ENCODE data around the gene ZNF587. TPM values are rescaled to one million over a fixed set of nuclear protein-coding genes. Genes with fewer than 3 reads are reported as not detected.

Gene ZNF587
- total RNA-seq, 4 donors from 2014 or later, result 9.3 to 47.5 (median 17.6) TPM

DNA sequence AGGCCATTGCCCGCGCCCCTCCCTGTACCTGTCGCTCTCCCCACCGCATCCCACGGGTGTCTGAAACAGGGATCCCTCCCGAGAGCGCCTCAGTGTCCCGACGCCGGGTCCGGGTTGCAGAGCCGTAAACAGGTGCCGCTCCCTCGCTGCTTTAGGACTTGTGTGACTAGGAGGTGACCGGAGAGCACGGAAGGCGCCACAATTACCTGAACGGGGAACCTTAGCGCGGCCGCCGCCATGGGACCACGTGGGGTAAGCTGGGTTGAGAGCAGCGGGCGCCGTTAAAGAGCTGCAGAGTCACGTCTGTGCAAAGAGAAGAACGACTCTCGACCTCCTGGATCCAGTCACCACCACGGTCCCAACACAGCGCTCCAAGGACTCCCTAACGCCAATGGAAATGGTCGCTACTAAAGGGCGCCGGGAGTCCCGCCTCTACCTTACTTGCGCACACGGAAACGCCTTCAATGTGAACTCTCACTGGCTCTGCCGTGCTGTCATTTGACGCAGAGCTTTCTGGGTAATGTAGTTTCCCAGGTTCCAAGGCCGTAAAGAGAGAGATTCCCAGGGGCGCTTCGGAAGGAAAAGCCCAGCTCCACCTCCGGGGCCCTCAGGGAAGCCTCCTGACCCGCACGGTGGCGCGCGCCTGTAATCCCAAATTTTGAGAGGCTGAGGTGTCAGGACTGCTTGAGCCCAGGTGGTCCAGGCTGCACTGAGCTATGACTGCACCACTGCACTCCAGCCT is 35.0 kb upstream of the ZNF587 start, which contains the start of gene ZNF552:
Gene ZNF552 (minus strand): TSS at position 409 of the 742 bp plus-strand sequence. CDS start 170 bp downstream, at position 239.
- Histone ChIP-seq H3K4me3 (peak within 1 kb of the TSS; percentile 65 to 75), H3K36me3 (peaks cover 0 to 29% of the 10 kb centered on the region in 2 donors), H3K4me1 (peaks cover 0 to 27% (median 7%) of the 10 kb centered on the region in 3 donors), H3K27ac (peak within 1 kb of the TSS; percentile 8 to 83 (median 82)), H3K9me3 (no peaks in the 10 kb centered on the region), H3K27me3 (no peaks in the 10 kb centered on the region)
- peak; percentile 96 for ATAC-seq
- WGBS, 2 donors (ENCODE audit: low coverage in 1 of 2), result 0% methylated on average over 1 of the region's 50 CpGs; no CpG with 5 or more reads in 1 of the 2 donors
- TF ChIP-seq POLR2AphosphoS5 (IDR thresholded peaks at IDR 0.05) (peak; percentile 75), POLR2A (IDR thresholded peaks at IDR 0.05) (peak; percentile 38 to 54), EP300 (IDR thresholded peaks at IDR 0.05) (no peak)
- TF ChIP-seq, protein P1, sequence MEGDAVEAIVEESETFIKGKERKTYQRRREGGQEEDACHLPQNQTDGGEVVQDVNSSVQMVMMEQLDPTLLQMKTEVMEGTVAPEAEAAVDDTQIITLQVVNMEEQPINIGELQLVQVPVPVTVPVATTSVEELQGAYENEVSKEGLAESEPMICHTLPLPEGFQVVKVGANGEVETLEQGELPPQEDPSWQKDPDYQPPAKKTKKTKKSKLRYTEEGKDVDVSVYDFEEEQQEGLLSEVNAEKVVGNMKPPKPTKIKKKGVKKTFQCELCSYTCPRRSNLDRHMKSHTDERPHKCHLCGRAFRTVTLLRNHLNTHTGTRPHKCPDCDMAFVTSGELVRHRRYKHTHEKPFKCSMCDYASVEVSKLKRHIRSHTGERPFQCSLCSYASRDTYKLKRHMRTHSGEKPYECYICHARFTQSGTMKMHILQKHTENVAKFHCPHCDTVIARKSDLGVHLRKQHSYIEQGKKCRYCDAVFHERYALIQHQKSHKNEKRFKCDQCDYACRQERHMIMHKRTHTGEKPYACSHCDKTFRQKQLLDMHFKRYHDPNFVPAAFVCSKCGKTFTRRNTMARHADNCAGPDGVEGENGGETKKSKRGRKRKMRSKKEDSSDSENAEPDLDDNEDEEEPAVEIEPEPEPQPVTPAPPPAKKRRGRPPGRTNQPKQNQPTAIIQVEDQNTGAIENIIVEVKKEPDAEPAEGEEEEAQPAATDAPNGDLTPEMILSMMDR (IDR thresholded peaks at IDR 0.05), result peak in 1 of 4 experiments; percentile 16

DNA sequence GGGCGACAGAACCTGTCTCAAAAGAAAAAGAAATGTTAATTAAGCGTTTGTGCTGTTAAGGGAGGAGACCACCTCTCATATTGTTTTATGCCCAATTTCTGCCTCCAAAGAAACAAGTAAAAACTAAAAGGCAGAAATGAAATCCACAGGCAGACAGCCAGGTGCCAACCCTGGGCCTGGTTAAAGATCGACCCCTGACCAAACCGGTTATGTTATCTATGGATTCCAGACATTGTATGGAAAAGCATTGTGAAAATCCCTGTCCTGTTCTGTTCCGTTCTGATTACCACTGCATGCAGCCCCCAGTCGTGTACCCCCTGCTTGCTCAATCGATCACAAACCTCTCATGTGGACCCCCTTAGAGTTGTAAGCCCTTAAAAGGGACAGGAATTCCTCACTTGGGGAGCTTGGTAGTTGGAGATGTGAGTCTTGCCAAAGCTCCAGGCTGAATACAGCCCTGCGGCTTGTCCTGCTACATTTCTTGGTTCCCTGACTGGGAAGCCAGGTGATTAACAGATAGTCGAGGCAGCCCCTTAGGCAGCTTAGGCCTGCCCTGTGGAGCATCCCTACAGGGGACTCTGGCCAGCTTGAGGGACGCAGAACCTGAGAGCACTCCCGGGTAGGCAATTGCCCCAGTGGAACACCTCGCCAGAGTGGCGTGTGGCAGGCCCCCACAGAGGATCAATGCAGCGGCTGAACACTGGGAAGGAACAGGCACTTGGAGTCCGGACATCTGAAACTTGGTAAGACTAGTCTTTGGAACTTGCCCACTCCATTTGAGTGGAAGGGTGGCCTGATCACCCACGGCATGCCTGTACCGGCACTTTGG is 34.2 kb upstream of the ZNF587 start:
- Histone ChIP-seq H3K27ac (peak overlapping the region in 3 of 4 donors; percentile 81 to 83 (median 82)), H3K9me3 (no peaks in the 10 kb centered on the region), H3K27me3 (no peaks in the 10 kb centered on the region), H3K36me3 (peaks cover 0 to 21% of the 10 kb centered on the region in 2 donors), H3K4me3 (peak overlapping the region; percentile 65 to 75), H3K4me1 (peaks cover 0 to 32% (median 10%) of the 10 kb centered on the region in 3 donors)
- no peak for TF ChIP-seq POLR2AphosphoS5 (IDR thresholded peaks at IDR 0.05)
- TF ChIP-seq POLR2A (IDR thresholded peaks at IDR 0.05), result no peak
- TF ChIP-seq, protein P1 (IDR thresholded peaks at IDR 0.05), result no peak
- TF ChIP-seq EP300 (IDR thresholded peaks at IDR 0.05), result no peak
- 70 to 84% methylated on average over 5 to 7 of the region's 17 CpGs for WGBS, 2 donors (ENCODE audit: low coverage in 1 of 2)
- ATAC-seq, result no peak

DNA sequence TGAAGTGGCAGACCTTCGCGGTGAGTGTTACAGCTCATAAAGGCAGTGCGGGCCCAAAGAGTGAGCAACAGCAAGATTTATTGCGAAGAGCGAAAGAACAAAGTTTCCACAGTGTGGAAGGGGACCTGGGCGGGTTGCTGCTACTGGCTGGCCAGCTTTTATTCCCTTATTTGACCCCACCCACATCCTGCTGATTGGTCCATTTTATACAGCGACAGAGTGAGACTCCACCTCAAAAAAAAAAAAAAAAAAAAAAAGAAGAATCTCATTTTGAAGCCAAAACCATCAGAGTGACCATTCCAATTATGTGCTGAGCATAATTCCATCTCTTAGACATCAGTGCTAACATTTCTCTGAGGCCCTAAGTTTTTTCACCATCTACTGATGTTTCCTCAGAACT is 33.0 kb upstream of the ZNF587 start:
- no peak for ATAC-seq
- 91 to 94% methylated on average over 3 to 6 of the region's 7 CpGs for WGBS, 2 donors (ENCODE audit: low coverage in 1 of 2)
- Histone ChIP-seq H3K36me3 (peaks cover 0 to 14% of the 10 kb centered on the region in 2 donors), H3K27ac (no peak overlapping the region), H3K27me3 (no peaks in the 10 kb centered on the region), H3K9me3 (no peaks in the 10 kb centered on the region), H3K4me3 (no peak overlapping the region), H3K4me1 (peaks cover 0 to 39% (median 13%) of the 10 kb centered on the region in 3 donors)
- TF ChIP-seq EP300 (IDR thresholded peaks at IDR 0.05), result no peak
- no peak for TF ChIP-seq POLR2A (IDR thresholded peaks at IDR 0.05)
- TF ChIP-seq, protein P1 (IDR thresholded peaks at IDR 0.05), result no peak
- no peak for TF ChIP-seq POLR2AphosphoS5 (IDR thresholded peaks at IDR 0.05)

DNA sequence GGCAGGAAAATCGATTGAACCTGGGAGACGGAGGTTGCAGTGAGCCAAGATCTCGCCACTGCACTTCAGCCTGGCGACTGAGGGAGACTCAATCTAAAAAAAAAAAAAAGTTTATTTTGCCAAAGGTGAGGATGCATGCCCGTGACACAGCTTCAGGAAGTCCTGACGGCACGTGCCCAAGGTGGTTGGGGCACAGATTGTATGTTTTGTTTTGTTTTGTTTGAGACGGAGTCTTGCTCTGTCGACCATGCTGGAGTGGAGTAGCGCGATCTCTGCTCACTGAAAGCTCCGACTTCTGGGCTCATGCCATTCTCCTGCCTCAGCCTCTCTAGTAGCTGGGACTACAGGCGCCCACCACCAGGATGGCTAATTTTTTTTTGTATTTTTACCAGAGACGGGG is 31.7 kb upstream of the ZNF587 start:
- WGBS, 2 donors (ENCODE audit: low coverage in 1 of 2), result 95 to 96% methylated on average over 8 to 14 of the region's 14 CpGs
- Histone ChIP-seq H3K27me3 (no peaks in the 10 kb centered on the region), H3K27ac (no peak overlapping the region), H3K4me1 (peaks cover 0 to 41% (median 13%) of the 10 kb centered on the region in 3 donors), H3K36me3 (peaks cover 0 to 1% of the 10 kb centered on the region in 2 donors), H3K4me3 (no peak overlapping the region), H3K9me3 (no peaks in the 10 kb centered on the region)
- no peak for ATAC-seq
- TF ChIP-seq, protein P1 (IDR thresholded peaks at IDR 0.05), result no peak
- no peak for TF ChIP-seq POLR2AphosphoS5 (IDR thresholded peaks at IDR 0.05)
- TF ChIP-seq POLR2A (IDR thresholded peaks at IDR 0.05), result no peak
- TF ChIP-seq EP300 (IDR thresholded peaks at IDR 0.05), result no peak

Data from gastroesophageal sphincter (tissue), 4 donors.